Measurements from ENCODE around the gene RITA1.

RITA1 gene

DNA sequence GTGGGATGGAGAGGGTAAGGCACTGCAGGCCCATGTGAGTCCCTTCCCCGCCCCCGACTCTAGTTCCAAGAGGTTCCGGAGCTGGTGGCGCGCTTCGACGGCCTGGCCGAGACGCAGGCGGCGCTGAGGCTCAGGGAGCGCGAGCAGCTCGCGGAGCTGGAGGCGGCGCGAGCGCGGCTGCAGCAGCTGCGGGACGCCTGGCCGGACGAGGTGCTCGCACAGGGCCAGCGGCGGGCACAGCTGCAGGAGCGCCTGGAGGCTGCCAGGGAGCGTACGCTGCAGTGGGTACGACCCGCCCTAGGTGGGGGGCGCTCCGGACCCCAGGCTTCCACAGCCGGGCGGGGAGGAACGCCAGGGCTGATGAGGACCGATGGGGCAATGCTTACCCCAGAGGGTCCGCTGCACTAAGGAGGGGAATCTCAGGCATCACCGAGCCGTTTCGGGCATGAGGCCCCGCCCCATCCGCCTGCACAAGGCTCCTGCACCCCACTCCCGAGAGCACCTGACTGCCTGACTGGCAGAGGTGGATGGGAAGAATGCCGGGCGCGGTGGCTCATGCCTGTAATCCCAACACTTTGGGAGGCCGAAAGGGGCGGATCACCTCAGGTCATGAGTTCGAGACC lies 31.1 kb upstream of the RITA1 start:
- DNase-seq, result no peak

DNA sequence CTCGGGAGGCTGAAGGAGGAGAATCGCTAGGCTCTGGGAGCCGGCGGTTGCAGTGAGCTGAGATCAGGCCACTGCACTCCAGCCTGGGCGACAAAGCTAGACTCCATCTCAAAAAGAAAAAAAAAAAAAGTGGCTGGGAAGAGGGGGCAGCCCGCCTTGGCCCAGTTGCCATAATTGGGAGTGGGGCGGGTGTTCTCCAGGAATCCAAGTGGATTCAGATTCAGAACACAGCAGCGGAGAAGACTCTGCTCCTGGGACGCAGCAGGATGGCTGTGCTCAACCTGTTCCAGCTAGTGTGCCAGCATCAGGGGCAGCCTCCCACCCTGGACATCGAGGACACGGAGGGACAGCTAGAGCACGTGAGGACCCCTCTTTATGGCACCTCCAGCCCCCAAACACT lies 30.5 kb upstream of the RITA1 start:
- no peak for DNase-seq

DNA sequence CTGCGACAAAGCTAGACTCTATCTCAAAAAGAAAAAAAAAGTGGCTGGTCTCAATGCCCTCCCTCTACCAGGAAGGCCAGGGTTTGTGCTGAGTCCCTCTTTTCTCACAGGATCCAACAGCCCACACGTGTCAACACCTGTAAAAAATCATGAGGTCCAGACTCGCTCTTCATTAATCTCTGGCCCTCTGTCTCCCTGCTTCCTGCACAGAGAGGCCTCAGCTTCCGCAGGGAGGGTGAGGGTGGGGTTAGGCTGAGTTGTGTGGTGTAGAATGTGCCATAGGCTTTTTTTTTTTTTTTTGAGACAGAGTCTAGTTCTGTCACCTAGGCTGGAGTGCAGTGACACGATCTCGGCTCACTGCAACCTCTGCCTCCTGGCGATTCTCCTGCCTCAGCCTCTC lies 29.9 kb upstream of the RITA1 start:
- no peak for DNase-seq

DNA sequence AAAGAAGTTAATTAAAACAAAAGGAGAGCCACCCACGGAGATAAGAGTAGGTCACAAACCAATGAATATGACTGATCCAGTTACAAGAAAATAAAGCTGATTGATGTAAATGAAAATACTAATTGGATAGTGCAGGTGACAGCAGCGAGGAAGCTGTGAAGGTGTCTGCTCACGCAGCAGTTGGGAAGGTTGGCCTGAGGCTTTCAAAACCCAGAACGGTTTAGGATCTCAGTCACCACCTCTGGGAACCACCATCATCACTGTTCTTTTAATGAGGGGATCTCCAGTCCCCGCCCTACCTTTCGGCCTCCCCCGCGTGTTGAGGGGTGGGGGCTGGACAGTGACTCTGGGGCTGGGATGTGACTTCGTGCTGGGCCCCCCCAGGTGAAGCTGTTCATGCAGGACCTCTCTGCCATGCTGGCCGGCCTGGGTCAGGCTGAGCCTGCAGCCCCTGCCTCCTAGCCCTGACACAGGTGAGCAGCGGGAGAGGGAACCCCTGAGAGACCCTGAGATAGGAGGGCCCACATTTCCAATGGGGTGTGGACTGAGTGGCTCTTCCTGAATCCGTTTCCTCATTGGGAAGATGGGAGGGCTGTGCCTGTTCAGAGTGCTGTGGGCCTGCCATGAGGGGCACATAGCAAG lies 28.2 kb upstream of the RITA1 start:
- DNase-seq, result no peak

DNA sequence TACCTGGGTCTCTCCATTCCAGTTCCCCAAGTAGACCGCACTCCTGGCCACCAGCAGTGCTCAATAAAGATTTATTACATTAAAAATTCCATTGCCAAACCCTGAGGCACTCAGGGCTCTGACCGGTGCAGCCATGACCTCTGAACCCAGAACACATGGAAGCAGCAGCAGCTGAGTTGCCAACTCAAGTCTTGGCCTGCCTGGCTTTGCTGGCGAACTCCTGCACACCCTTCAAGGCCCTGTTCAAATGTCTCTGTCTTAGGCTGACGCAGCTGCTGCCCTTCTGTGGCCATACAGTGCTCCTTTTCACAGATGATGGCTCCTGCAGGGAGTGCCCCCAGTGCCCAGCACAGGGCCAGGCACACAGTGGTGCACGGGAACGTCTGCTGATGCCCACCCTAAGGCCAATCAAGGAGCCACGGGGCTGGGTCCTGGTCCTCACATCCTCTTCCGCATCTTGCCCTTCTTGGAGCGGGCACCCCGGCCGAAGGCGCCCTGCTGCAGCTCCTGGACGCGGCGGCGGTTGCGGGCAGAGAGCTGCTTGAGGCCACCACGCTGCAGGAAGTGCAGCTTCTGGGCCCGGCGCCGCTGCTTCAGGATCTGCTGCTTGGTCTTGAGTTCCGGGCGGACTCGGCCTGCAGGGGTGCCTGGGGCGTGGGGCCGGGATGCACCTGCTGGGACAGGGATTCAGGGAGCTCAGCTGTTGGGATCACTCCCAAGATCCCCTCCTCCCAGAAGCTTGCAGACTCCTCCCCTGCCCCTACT lies 26.9 kb upstream of the RITA1 start:
- no peak for DNase-seq

DNA sequence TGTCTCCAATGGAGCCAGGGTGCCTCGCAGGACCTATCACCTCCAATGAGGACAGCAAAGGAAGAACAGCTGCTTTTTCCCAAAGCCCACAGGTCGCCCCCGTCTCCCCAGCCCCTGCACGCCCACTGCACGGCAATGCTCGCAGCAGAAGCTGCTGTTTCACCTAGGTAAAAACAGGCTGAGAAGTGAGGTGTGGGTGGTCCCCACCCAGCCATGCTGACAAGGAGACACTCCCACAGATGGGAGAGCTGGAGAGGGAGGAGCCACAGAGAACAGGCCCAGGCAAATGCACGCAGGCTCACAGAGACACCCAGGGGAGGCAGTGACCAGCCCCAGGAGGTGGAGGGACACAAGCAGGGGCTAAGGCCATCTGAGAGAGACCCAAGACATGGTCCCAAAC lies 25.6 kb upstream of the RITA1 start:
- no peak for DNase-seq

GRCh38 chr12:113161415-113162016 lies 24.0 kb upstream of the RITA1 start:
- DNase-seq, result no peak

GRCh38 chr12:113162102-113163029 lies 23.2 kb upstream of the RITA1 start:
- no peak for DNase-seq

DNA sequence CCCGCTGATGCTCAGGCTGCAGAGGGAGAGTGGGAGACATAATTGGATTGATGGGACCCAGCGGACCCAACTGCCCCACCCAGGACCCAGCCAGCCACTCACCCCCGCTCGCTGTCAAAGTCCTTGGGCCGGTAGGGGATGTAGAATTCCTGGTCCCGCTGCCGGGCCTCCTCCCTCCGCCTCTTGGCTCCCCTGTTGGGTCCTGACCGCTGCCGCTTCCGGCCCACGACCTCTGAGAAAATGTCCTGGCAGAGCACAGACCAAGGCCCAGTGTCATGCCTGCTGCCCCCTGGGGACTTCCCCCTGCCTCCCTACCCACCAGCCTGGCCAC lies 22.5 kb upstream of the RITA1 start:
- DNase-seq, result no peak

- DNase-seq, result no peak
These were observed 21.5 kb upstream of the RITA1 start for GRCh38 chr12:113164014-113164413.

- no peak for DNase-seq
These were observed 19.7 kb upstream of the RITA1 start for GRCh38 chr12:113165521-113166450.

DNA sequence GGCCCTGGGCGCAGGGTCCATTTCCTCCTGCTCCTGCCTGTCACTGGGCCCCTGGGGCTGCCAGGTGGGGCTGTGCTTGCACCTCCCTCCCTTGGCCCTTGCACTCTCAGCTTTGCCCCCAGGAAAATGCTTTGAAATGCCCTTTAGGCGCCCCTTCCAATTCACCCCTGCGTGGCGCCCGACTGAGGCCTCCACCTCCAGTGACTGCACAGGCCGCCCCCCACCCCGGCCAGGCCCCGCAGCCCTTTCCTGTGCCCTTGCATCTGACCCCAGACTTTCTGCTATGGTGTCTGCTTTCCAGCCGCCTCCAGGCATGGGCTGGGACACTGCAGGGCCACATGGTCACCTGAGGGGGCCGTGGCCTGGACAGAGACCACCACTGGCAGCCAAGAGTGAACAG lies 17.7 kb upstream of the RITA1 start:
- no peak for DNase-seq

- no peak for DNase-seq
These were observed 15.8 kb upstream of the RITA1 start for GRCh38 chr12:113169697-113170096.

GRCh38 chr12:113170457-113170856 lies 15.1 kb upstream of the RITA1 start:
- DNase-seq, result no peak

DNA sequence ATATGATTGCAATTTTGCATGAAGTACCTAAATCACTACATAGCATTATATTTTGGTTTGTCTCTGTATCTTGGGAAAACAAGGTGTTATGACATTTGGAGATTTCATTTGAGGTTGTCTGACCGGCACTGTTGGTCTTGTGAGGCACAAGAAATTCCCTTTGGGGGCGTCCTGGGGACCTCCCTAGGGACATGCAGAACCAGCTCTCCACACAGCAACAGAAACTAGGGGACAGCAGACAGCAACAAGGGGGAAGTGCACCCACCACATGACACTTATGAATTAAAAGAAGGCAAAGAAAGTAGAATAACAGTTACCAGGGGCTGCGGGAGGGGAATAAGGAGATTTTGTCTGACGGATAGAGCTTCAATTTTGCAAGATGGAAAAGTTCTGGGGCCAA lies 14.6 kb upstream of the RITA1 start:
- no peak for DNase-seq

DNA sequence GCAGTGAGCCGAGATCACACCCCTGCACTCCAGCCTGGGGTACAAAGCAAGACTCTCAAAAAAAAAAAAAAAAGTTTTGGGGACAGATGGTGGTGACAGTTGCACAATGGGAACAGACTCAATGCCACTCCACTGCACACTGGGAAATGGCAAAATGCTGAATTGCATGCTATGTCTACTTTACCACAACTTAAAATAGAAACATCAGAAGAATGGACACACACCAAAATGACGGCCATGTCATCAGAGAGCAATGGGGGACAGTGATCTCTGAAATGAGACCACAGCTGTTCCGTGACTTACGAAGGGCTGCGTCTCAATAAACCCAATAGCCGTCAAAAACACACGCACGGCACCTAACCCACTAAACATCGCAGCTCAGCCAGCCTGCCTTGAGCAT lies 14.0 kb upstream of the RITA1 start:
- no peak for DNase-seq

- DNase-seq, result no peak
These were observed 13.3 kb upstream of the RITA1 start for GRCh38 chr12:113172185-113172584.

DNA sequence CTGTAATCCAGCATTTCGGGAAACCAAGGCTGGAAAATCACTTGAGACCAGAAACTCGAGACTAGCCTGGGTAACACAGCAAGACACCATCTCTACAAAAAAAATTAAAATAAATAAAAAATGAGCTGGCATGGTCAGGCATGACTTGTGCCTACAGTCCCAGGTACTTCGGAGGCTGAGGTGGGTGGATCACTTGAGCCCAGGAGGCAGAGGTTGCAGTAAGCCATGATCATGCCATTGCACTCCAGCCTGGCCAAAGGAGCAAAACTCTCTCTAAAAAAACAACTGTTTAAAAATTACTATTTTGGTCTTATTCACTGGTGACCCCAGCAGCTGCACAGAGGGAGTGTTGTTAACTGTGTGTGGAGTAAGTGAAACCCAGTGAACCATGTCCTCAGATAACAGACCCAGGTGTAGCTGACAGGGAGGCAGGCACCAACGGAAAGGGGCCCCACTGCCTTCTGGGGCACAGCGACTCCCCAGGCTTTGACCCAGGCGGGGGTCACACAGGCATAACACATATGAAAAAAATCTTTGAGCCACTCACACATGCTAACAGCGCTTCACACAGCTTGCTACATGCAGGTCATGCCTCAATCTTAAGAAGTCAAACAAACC lies 12.3 kb upstream of the RITA1 start:
- no peak for DNase-seq

- DNase-seq, result peak; percentile 68 to 80
These were observed 10.8 kb upstream of the RITA1 start for GRCh38 chr12:113174461-113175384.

GRCh38 chr12:113179023-113179422 lies 6.5 kb upstream of the RITA1 start:
- no peak for DNase-seq

Data from CD4-positive, alpha-beta T cell treated with Interferon alpha-2 for 1 hour (primary cell).